H1 (cell line): ENCODE results near the gene C11orf98. TPM values are rescaled to one million over a fixed set of nuclear protein-coding genes. Genes with fewer than 3 reads are reported as not detected.

Experiments
- CTCF ChIA-PET: fragments of 300-600 bp; sonication (Branson Sonifier 250); formaldehyde crosslinking; loops from one replicate; lab custom pipeline; 2021; ENCODE audit not compliant: partially characterized antibody; lab: Charles Lee
- POLR2A ChIA-PET: fragments of 300-600 bp; sonication (Branson Sonifier 250); formaldehyde crosslinking; loops from one replicate; lab custom pipeline; 2021; ENCODE audit warnings: inconsistent platforms; ENCODE audit not compliant: partially characterized antibody; lab: Charles Lee
- DNase-seq, 2 experiments: peaks; one replicate each; pipeline versions ENCODE4 v3.0.0 to v3.0.0-alpha.2; 2010 to 2022; ENCODE audit warnings: low spot score in 2 of 2, low read depth in 1 of 2, mixed read lengths in 1 of 2
- FAIRE-seq: peaks from 2 replicates; lab custom pipeline; 2011; peaks lifted over from hg19 to GRCh38; lab: Jason Lieb, UNC
- H2AFZ ChIP-seq: 2 replicates; pipeline ENCODE4 v1.8.1; 2012; ENCODE audit warnings: low read length, inconsistent platforms
- H2AK5ac ChIP-seq: 2 replicates; pipeline ENCODE4 v1.6.1; 2013; ENCODE audit warnings: low read depth, low read length
- H2BK120ac ChIP-seq: replicated peaks from 2 replicates; pipeline ENCODE3; 2013; ENCODE audit warnings: low read depth, low read length, inconsistent platforms
- H2BK12ac ChIP-seq: 2 replicates; pipeline ENCODE4 v1.6.1; 2013; ENCODE audit warnings: low read depth, low read length
- H2BK15ac ChIP-seq: 2 replicates; pipeline ENCODE4 v1.6.1; 2013; ENCODE audit warnings: low read length
- H2BK20ac ChIP-seq: 2 replicates; pipeline ENCODE4 v1.6.1; 2013; ENCODE audit warnings: low read length
- H2BK5ac ChIP-seq: 2 replicates; pipeline ENCODE4 v1.6.1; 2013; ENCODE audit warnings: low read depth, low read length
- H3K14ac ChIP-seq: 2 replicates; pipeline ENCODE4 v1.6.1; 2013; ENCODE audit warnings: inconsistent platforms; ENCODE audit not compliant: insufficient read length
- H3K18ac ChIP-seq: 2 replicates; pipeline ENCODE4 v1.6.1; 2013; ENCODE audit warnings: low read length; ENCODE audit errors: extremely low read depth
- H3K23ac ChIP-seq: 2 replicates; pipeline ENCODE4 v1.6.1; 2013; ENCODE audit warnings: inconsistent platforms; ENCODE audit not compliant: insufficient read length
- H3K23me2 ChIP-seq: 2 replicates; pipeline ENCODE4 v1.6.1; 2013; ENCODE audit warnings: low read depth, low read length
- H3K27ac ChIP-seq: 2 replicates; pipeline ENCODE4 v1.6.1; 2011; ENCODE audit warnings: low read depth, low read length, inconsistent platforms
- H3K27me3 ChIP-seq, 4 experiments: replicated peaks in 1 of 4; 1 replicate in 1 of 4; 2 replicates in 3 of 4; pipeline versions ENCODE4 v1.6.1 to v1.8.1; 2011 to 2013; ENCODE audit warnings: low read length in 3 of 4, mild to moderate bottlenecking in 3 of 4, inconsistent platforms in 2 of 4, mixed read lengths in 2 of 4, moderate library complexity in 1 of 4; ENCODE audit not compliant: control insufficient read depth in 3 of 4, insufficient read depth in 3 of 4; ENCODE audit errors: extremely low read depth in 1 of 4
- H3K36me3 ChIP-seq, 4 experiments: 2 replicates each; pipeline versions ENCODE4 v1.6.1 to v1.8.1; 2011 to 2013; ENCODE audit warnings: mild to moderate bottlenecking in 4 of 4, low read length in 3 of 4, moderate library complexity in 2 of 4, control low read depth in 1 of 4, inconsistent platforms in 1 of 4; ENCODE audit not compliant: insufficient read depth in 4 of 4, control insufficient read depth in 2 of 4
- H3K4ac ChIP-seq: replicated peaks from 2 replicates; pipeline ENCODE3; 2013; ENCODE audit warnings: low read length, low read depth, mixed read lengths, inconsistent platforms; ENCODE audit not compliant: insufficient read length
- H3K4me1 ChIP-seq, 4 experiments: replicated peaks in 1 of 4; 1 replicate in 1 of 4; 2 replicates in 3 of 4; pipeline versions ENCODE4 v1.6.1 to v1.8.1; 2011 to 2013; ENCODE audit warnings: low read length in 3 of 4, inconsistent platforms in 2 of 4, mixed read lengths in 1 of 4; ENCODE audit not compliant: insufficient read depth in 4 of 4, control insufficient read depth in 3 of 4
- H3K4me2 ChIP-seq, 2 experiments: 2 replicates each; pipeline versions ENCODE4 v1.6.1 to v1.8.1; 2011 to 2013; ENCODE audit warnings: low read depth in 2 of 2, low read length in 2 of 2, control low read depth in 1 of 2, inconsistent platforms in 1 of 2, mild to moderate bottlenecking in 1 of 2; ENCODE audit not compliant: insufficient read depth in 1 of 2
- H3K4me3 ChIP-seq, 4 experiments: fragments of 200-600, 300-600 bp in 1 of 4; sonication (generic), shearing (Covaris generic), sonication (Bioruptor Twin) in 1 of 4; 2 replicates each; pipeline versions ENCODE4 v1.5.1 to v1.8.1; 2011 to 2016; ENCODE audit warnings: low read length in 4 of 4, low read depth in 3 of 4, control low read depth in 2 of 4, inconsistent platforms in 2 of 4, mild to moderate bottlenecking in 2 of 4, mixed read lengths in 1 of 4, moderate library complexity in 1 of 4; ENCODE audit not compliant: insufficient read depth in 2 of 4; ENCODE audit errors: extremely low read depth in 1 of 4
- H3K56ac ChIP-seq: replicated peaks from 2 replicates; pipeline ENCODE3; 2013; ENCODE audit warnings: low read depth, mild to moderate bottlenecking, mixed read lengths, low read length, inconsistent platforms; ENCODE audit not compliant: insufficient read length
- H3K79me1 ChIP-seq: 2 replicates; pipeline ENCODE4 v1.6.1; 2013; ENCODE audit warnings: low read depth, low read length, control low read depth
- H3K79me2 ChIP-seq, 2 experiments: 2 replicates each; pipeline versions ENCODE4 v1.6.1 to v1.8.1; 2012 to 2013; ENCODE audit warnings: low read length in 2 of 2, mild to moderate bottlenecking in 2 of 2, inconsistent platforms in 1 of 2; ENCODE audit not compliant: insufficient read depth in 2 of 2, control insufficient read depth in 1 of 2
- H3K9ac ChIP-seq, 4 experiments: replicated peaks in 1 of 4; 1 replicate in 1 of 4; 2 replicates in 3 of 4; pipeline versions ENCODE4 v1.6.1 to v1.8.1; 2011 to 2013; ENCODE audit warnings: low read depth in 3 of 4, low read length in 3 of 4, control low read depth in 2 of 4, mild to moderate bottlenecking in 2 of 4, moderate library complexity in 2 of 4, inconsistent platforms in 1 of 4; ENCODE audit errors: extremely low read depth in 1 of 4
- H3K9me3 ChIP-seq, 2 experiments: 2 replicates each; pipeline versions ENCODE4 v1.6.1 to v1.8.1; 2012 to 2013; ENCODE audit warnings: mild to moderate bottlenecking in 2 of 2, moderate library complexity in 2 of 2, control low read depth in 1 of 2, inconsistent platforms in 1 of 2, low read depth in 1 of 2, low read length in 1 of 2, mixed read lengths in 1 of 2; ENCODE audit not compliant: insufficient read depth in 2 of 2
- H4K20me1 ChIP-seq, 2 experiments: replicated peaks in 1 of 2; 2 replicates each; pipeline versions ENCODE3 to v1.8.1; 2011 to 2013; ENCODE audit warnings: inconsistent platforms in 2 of 2, low read length in 2 of 2, mild to moderate bottlenecking in 1 of 2; ENCODE audit not compliant: insufficient read depth in 2 of 2, control insufficient read depth in 1 of 2
- H4K5ac ChIP-seq: 2 replicates; pipeline ENCODE4 v1.6.1; 2013; ENCODE audit warnings: low read length, low read depth, mixed read lengths, inconsistent platforms; ENCODE audit not compliant: insufficient read length
- H4K8ac ChIP-seq: 2 replicates; pipeline ENCODE4 v1.8.0; 2013; ENCODE audit warnings: mild to moderate bottlenecking, moderate library complexity, low read length, inconsistent platforms; ENCODE audit not compliant: insufficient read depth; ENCODE audit errors: extremely low read depth
- H4K91ac ChIP-seq: replicated peaks from 2 replicates; pipeline ENCODE3; 2013; ENCODE audit warnings: low read length, mixed read lengths, inconsistent platforms; ENCODE audit not compliant: insufficient read length
- KDM1A ChIP-seq: fragments of 200-600, 300-600 bp; sonication (generic); IDR thresholded peaks from 2 replicates; pipeline ENCODE4 v1.7.1; 2016; ENCODE audit warnings: mild to moderate bottlenecking, low read length, borderline replicate concordance
- POLR2AphosphoS5 ChIP-seq: IDR thresholded peaks from 2 replicates; pipeline ENCODE4 v1.6.1; 2011; ENCODE audit warnings: low read depth, low read length
- RNF2 ChIP-seq: fragments of 200-900, 300-1000 bp; sonication (generic); IDR thresholded peaks from 2 replicates; pipeline ENCODE4 v1.7.1; 2016; ENCODE audit warnings: borderline replicate concordance, low read depth, mild to moderate bottlenecking, antibody characterized with exemption, low read length; ENCODE audit not compliant: poor library complexity, severe bottlenecking; ENCODE audit errors: missing control alignments
- SAP30 ChIP-seq: fragments of 300-600 bp; sonication (generic); IDR thresholded peaks from 2 replicates; pipeline ENCODE4 v1.7.1; 2012; ENCODE audit warnings: low read length, moderate library complexity, mild to moderate bottlenecking, inconsistent platforms; ENCODE audit not compliant: insufficient read depth, insufficient replicate concordance
- TAF7 ChIP-seq: optimal IDR thresholded peaks from 2 replicates; pipeline ENCODE3; 2011; ENCODE audit warnings: low read depth, mild to moderate bottlenecking, inconsistent platforms, low read length, moderate library complexity, borderline replicate concordance
- WGBS, 2 experiments: shearing (Covaris generic) in 1 of 2; methylation state at CpG; one replicate each; pipeline versions ENCODE4 v1.1.6 to v1.1.7; 2013 to 2015; ENCODE audit warnings: low lambda C conversion rate in 2 of 2, mixed read lengths in 2 of 2, inconsistent platforms in 1 of 2, low coverage in 1 of 2, missing lambda C conversion rate in 1 of 2; ENCODE audit not compliant: insufficient replicate concordance in 2 of 2, insufficient coverage in 1 of 2, insufficient read length in 1 of 2; ENCODE audit errors: extremely low coverage in 1 of 2, missing lambda C conversion rate in 1 of 2; 5-methylcytosine and 5-hydroxymethylcytosine counted together
- polyA plus RNA-seq, 7 experiments: library from polyadenylated mRNA; depleted of rRNA in 3 of 7; stranded (reverse) in 5 of 7; unstranded in 2 of 7; fragments of >200 nt in 5 of 7; fragments of 200-250 nt in 2 of 7; gene quantifications; 1 replicate in 5 of 7; 2 replicates in 1 of 7; 4 replicates in 1 of 7; pipeline versions ENCODE4 v1.2.1 to v1.2.3, GENCODE V29; 2011 to 2013; ENCODE audit warnings: missing spikeins in 2 of 7, mixed read lengths in 2 of 7
- total RNA-seq: library from RNA; stranded (reverse); fragmentation: NEBNext Ultra II Directional; extraction: Animal tissue kit (Norgen Biotek cat#: 25700); gene quantifications from 2 replicates; pipeline ENCODE4 v1.2.1, GENCODE V29; 2021

Gene C11orf98
- total and polyA plus RNA-seq, 2 of the 8 experiments (the other 6 are each of a cell fraction or from before 2014, with no cell fraction given) = 68.0 to 171 TPM

DNA sequence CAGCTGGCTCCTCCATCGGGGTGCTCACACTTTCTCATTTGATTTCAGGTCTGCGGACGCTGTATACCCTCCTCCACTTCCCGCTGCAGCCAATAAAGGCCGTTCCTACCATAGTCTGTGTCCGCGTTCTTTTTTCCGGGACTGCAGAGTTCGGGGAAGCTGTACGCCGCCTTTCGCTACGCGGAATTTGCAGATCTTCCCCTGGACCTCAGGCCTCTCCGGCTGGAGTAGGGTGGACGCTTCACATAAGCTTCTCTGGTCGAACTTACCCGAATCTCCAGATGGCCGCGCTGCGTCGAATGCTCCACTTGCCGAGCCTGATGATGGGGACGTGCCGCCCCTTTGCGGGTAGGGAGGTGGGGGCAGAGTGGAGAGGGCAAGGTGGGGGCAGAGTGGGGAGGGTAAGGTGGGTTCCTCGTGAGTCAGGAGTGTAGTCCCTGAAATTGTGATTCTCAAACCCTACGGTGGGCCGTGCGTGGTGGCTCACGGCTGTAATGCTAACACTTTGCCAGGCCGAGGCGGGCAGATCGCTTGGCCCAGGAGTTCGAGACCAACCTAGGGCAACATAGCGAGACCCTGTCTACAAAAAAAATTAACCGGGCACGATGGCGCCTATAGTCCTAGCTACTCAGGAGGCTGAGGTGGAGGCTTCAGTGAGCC is 719 bp upstream of the C11orf98 start:
- peaks cover 5% of the 10 kb centered on the region for H3K79me1 ChIP-seq
- H3K79me2 ChIP-seq = peaks cover 7 to 33% of the 10 kb centered on the region in 2 experiments; a peak in 3 of 4 replicates
- no peak overlapping the region for H2BK20ac ChIP-seq
- H2BK15ac ChIP-seq = no peak overlapping the region
- H4K20me1 ChIP-seq = peaks cover 3 to 6% of the 10 kb centered on the region in 2 experiments
- H3K27me3 ChIP-seq = no peaks in the 10 kb centered on the region
- peak overlapping the region; percentile 83 for H4K91ac ChIP-seq
- H3K36me3 ChIP-seq = peaks cover 11 to 37% (median 20%) of the 10 kb centered on the region in 4 experiments
- H2BK120ac ChIP-seq = no peak overlapping the region
- H2AK5ac ChIP-seq = peak overlapping the region; percentile 0; the same call in 1 of the 2 replicates
- H3K23me2 ChIP-seq = peaks cover 12% of the 10 kb centered on the region
- no peak overlapping the region for H3K23ac ChIP-seq
- H3K9me3 ChIP-seq = no peaks in the 10 kb centered on the region
- H4K8ac ChIP-seq = no peak overlapping the region; the same call in 1 of the 2 replicates
- H3K14ac ChIP-seq = peak overlapping the region; percentile 2
- no peak overlapping the region for H2BK12ac ChIP-seq
- peak overlapping the region; percentile 75 to 92 (median 90) for H3K9ac ChIP-seq
- peak overlapping the region; percentile 93 for H3K56ac ChIP-seq
- H3K4me3 ChIP-seq = peak overlapping the region; percentile 83 to 98 (median 95)
- DNase-seq (no peak), FAIRE-seq (no peak)
- H3K18ac ChIP-seq = peak overlapping the region; percentile 72
- H3K4ac ChIP-seq = peak overlapping the region; percentile 7
- POLR2A ChIA-PET = interaction anchor here (0.6 to 61.4 kb wide), 60 partner anchors 5 to 859 kb away, joined by 3 to 2041 read pairs (median 6); partner anchors contain the start of genes B3GAT3, BSCL2, C11orf98 and CSKMT
- peak overlapping the region; percentile 84 for H4K5ac ChIP-seq
- CTCF ChIA-PET = interaction anchor here (0.7 to 1.9 kb wide), 16 partner anchors 10 to 1526 kb away, joined by 3 to 8 read pairs (median 3); partner anchors contain the start of genes BSCL2, GNG3, INTS5 and TUT1
- TF ChIP-seq RNF2 (no peak), POLR2AphosphoS5 (peak; percentile 80; the same call in 1 of the 2 replicates), KDM1A (no peak), TAF7 (peak; percentile 14), SAP30 (peak; percentile 56)
- H2AFZ ChIP-seq = no peak overlapping the region
- peaks cover 4 to 11% (median 8%) of the 10 kb centered on the region in 4 experiments for H3K4me1 ChIP-seq
- peak overlapping the region; percentile 73 for H3K27ac ChIP-seq
- peak overlapping the region; percentile 77 to 86 for H3K4me2 ChIP-seq
- peak overlapping the region; percentile 80 for H2BK5ac ChIP-seq
- WGBS, 2 experiments = 7% methylated on average over 37 of the region's 39 CpGs; no CpG with 5 or more reads in 1 of the 2 experiments
